GM23338 (cell line): ENCODE results near the gene OGN. TPM values are rescaled to one million over a fixed set of nuclear protein-coding genes. Genes with fewer than 3 reads are reported as not detected.

Source experiments
- ATAC-seq: fragments of 200-7000 bp; cut with Tn5 transposase; 3 replicates; pipeline ENCODE4 v1.9.1; 2020
- DNase-seq: peaks from one replicate; pipeline ENCODE4 v3.0.0-alpha.2; 2015; ENCODE audit warnings: low spot score
- H2AFZ ChIP-seq: fragments of 200-600 bp; sonication (generic); 2 replicates; pipeline ENCODE4 v1.8.0; 2016; ENCODE audit warnings: antibody characterized with exemption, mild to moderate bottlenecking, moderate library complexity
- H3F3A ChIP-seq: fragments of 200-600 bp; sonication (generic); replicated peaks from 2 replicates; pipeline ENCODE4 v1.8.0; 2017; ENCODE audit warnings: antibody characterized with exemption, mixed run types, low read depth
- H3K27ac ChIP-seq: fragments of 200-600 bp; sonication (generic); 2 replicates; pipeline ENCODE4 v1.6.1; 2016; ENCODE audit warnings: low read depth
- H3K27me3 ChIP-seq: fragments of 200-600 bp; sonication (generic); 2 replicates; pipeline ENCODE4 v1.8.0; 2016; ENCODE audit warnings: mild to moderate bottlenecking, mixed run types, moderate library complexity; ENCODE audit not compliant: insufficient read depth
- H3K36me3 ChIP-seq: fragments of 200-600 bp; sonication (generic); 2 replicates; pipeline ENCODE4 v1.8.0; 2016; ENCODE audit warnings: mild to moderate bottlenecking; ENCODE audit not compliant: insufficient read depth
- H3K4me1 ChIP-seq: fragments of 200-600 bp; sonication (generic); 2 replicates; pipeline ENCODE4 v1.8.0; 2016; ENCODE audit warnings: mild to moderate bottlenecking, moderate library complexity; ENCODE audit not compliant: insufficient read depth
- H3K4me2 ChIP-seq: fragments of 200-600 bp; sonication (generic); 2 replicates; pipeline ENCODE4 v1.7.1; 2017; ENCODE audit warnings: mixed run types
- H3K4me3 ChIP-seq: fragments of 200-600 bp; sonication (generic); 2 replicates; pipeline ENCODE4 v1.6.1; 2016; ENCODE audit warnings: mixed run types
- H3K79me2 ChIP-seq: fragments of 200-600 bp; sonication (generic); replicated peaks from 2 replicates; pipeline ENCODE4 v1.8.0; 2017; ENCODE audit warnings: mild to moderate bottlenecking; ENCODE audit not compliant: insufficient read depth
- H3K9me2 ChIP-seq: fragments of 200-600 bp; sonication (generic); 2 replicates; pipeline ENCODE4 v1.8.0; 2017; ENCODE audit not compliant: insufficient read depth
- H4K20me1 ChIP-seq: fragments of 200-600 bp; sonication (generic); replicated peaks from 2 replicates; pipeline ENCODE4 v1.8.0; 2017; ENCODE audit warnings: mild to moderate bottlenecking; ENCODE audit not compliant: insufficient read depth
- H3K27ac Mint-ChIP-seq: 2 replicates; pipeline ENCODE4 v1.8.0; 2020; ENCODE audit warnings: inconsistent platforms, mild to moderate bottlenecking, moderate library complexity, mixed read lengths
- H3K27me3 Mint-ChIP-seq: 3 replicates; pipeline ENCODE4 v1.8.0; 2022; ENCODE audit warnings: low read depth, mild to moderate bottlenecking, moderate library complexity, mixed read lengths, inconsistent platforms; ENCODE audit not compliant: insufficient read depth, poor library complexity
- H3K36me3 Mint-ChIP-seq: 3 replicates; pipeline ENCODE4 v1.8.0; 2021; ENCODE audit warnings: low read depth, mild to moderate bottlenecking, inconsistent platforms, moderate library complexity, mixed read lengths
- H3K4me1 Mint-ChIP-seq: 3 replicates; pipeline ENCODE4 v1.8.0; 2020; ENCODE audit warnings: mild to moderate bottlenecking, inconsistent platforms, mixed read lengths
- H3K4me3 Mint-ChIP-seq: 3 replicates; pipeline ENCODE4 v1.8.0; 2021; ENCODE audit warnings: moderate library complexity, mild to moderate bottlenecking, inconsistent platforms, mixed read lengths
- H3K9me3 Mint-ChIP-seq: 3 replicates; pipeline ENCODE4 v1.8.0; 2020; ENCODE audit warnings: moderate library complexity, mild to moderate bottlenecking, inconsistent platforms, mixed read lengths
- CREB1 ChIP-seq: fragments of 250-450 bp; sonication (Bioruptor Pico); IDR thresholded peaks from 2 replicates; pipeline ENCODE4 v1.5.0; 2020; ENCODE audit warnings: low read depth, mild to moderate bottlenecking, moderate library complexity
- ETS1 ChIP-seq: IDR thresholded peaks from 2 replicates; pipeline ENCODE4 v1.6.1; 2016; ENCODE audit warnings: antibody characterized with exemption
- EZH2phosphoT487 ChIP-seq: fragments of 200-600 bp; sonication (generic); IDR thresholded peaks from one replicate; pipeline ENCODE4 v1.8.1; 2018; ENCODE audit warnings: antibody characterized with exemption; ENCODE audit not compliant: unreplicated experiment
- JUNB ChIP-seq: IDR thresholded peaks from one replicate; pipeline ENCODE4 v1.6.1; 2016; ENCODE audit warnings: antibody characterized with exemption; ENCODE audit not compliant: unreplicated experiment
- POLR2AphosphoS5 ChIP-seq: IDR thresholded peaks from 2 replicates; pipeline ENCODE4 v1.6.1; 2016; ENCODE audit warnings: antibody characterized with exemption, low read depth
- polyA plus RNA-seq: library from polyadenylated mRNA; unstranded; fragments of >200 nt; fragmentation: Nextera tagmentation; extraction: Ambion mirVana; gene quantifications from 2 replicates; pipeline ENCODE4 v1.2.1, GENCODE V29; 2016
- total RNA-seq: library from RNA; depleted of rRNA; stranded (reverse); fragments of >200 nt; shearing (Covaris generic); gene quantifications from 2 replicates; pipeline ENCODE4 v1.2.3, GENCODE V29; 2014
- TF ChIP-seq, protein P1 (sequence below): fragments of 250-450 bp; sonication (Bioruptor Pico); IDR thresholded peaks from 2 replicates; pipeline ENCODE4 v1.5.0; 2020; ENCODE audit warnings: mild to moderate bottlenecking, moderate library complexity

OGN gene
- total and polyA plus RNA-seq, 2 experiments from 2014 or later: 2.5 TPM; not detected in 1

DNA sequence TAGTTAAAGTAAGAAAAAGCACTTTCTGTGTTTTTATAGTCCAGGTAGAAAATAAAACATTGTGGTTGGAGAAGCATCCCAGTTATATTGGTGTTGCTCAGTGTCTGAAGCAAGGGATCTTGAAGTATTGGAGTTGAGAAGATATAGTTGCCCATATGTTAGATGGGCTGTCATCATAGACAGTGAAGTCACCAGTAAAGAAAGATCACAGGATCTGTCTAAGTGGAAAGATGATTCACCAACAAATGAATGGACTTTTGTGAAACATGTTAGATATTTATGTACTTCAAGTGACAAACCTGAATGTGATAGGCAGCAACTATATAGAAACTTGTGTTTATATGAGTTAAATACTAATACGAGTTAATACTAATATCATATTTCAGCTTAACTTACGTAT lies 11.7 kb downstream of the OGN start (continued):
- TF ChIP-seq, protein P1, sequence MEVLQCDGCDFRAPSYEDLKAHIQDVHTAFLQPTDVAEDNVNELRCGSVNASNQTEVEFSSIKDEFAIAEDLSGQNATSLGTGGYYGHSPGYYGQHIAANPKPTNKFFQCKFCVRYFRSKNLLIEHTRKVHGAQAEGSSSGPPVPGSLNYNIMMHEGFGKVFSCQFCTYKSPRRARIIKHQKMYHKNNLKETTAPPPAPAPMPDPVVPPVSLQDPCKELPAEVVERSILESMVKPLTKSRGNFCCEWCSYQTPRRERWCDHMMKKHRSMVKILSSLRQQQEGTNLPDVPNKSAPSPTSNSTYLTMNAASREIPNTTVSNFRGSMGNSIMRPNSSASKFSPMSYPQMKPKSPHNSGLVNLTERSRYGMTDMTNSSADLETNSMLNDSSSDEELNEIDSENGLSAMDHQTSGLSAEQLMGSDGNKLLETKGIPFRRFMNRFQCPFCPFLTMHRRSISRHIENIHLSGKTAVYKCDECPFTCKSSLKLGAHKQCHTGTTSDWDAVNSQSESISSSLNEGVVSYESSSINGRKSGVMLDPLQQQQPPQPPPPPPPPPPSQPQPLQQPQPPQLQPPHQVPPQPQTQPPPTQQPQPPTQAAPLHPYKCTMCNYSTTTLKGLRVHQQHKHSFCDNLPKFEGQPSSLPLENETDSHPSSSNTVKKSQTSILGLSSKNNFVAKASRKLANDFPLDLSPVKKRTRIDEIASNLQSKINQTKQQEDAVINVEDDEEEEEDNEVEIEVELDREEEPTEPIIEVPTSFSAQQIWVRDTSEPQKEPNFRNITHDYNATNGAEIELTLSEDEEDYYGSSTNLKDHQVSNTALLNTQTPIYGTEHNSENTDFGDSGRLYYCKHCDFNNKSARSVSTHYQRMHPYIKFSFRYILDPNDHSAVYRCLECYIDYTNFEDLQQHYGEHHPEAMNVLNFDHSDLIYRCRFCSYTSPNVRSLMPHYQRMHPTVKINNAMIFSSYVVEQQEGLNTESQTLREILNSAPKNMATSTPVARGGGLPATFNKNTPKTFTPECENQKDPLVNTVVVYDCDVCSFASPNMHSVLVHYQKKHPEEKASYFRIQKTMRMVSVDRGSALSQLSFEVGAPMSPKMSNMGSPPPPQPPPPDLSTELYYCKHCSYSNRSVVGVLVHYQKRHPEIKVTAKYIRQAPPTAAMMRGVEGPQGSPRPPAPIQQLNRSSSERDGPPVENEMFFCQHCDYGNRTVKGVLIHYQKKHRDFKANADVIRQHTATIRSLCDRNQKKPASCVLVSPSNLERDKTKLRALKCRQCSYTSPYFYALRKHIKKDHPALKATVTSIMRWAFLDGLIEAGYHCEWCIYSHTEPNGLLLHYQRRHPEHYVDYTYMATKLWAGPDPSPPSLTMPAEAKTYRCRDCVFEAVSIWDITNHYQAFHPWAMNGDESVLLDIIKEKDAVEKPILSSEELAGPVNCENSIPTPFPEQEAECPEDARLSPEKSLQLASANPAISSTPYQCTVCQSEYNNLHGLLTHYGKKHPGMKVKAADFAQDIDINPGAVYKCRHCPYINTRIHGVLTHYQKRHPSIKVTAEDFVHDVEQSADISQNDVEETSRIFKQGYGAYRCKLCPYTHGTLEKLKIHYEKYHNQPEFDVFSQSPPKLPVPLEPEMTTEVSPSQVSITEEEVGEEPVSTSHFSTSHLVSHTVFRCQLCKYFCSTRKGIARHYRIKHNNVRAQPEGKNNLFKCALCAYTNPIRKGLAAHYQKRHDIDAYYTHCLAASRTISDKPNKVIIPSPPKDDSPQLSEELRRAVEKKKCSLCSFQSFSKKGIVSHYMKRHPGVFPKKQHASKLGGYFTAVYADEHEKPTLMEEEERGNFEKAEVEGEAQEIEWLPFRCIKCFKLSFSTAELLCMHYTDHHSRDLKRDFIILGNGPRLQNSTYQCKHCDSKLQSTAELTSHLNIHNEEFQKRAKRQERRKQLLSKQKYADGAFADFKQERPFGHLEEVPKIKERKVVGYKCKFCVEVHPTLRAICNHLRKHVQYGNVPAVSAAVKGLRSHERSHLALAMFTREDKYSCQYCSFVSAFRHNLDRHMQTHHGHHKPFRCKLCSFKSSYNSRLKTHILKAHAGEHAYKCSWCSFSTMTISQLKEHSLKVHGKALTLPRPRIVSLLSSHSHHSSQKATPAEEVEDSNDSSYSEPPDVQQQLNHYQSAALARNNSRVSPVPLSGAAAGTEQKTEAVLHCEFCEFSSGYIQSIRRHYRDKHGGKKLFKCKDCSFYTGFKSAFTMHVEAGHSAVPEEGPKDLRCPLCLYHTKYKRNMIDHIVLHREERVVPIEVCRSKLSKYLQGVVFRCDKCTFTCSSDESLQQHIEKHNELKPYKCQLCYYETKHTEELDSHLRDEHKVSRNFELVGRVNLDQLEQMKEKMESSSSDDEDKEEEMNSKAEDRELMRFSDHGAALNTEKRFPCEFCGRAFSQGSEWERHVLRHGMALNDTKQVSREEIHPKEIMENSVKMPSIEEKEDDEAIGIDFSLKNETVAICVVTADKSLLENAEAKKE (CRISPR knock-in tag): no peak

GRCh38 chr9:92385953-92386352 lies 18.4 kb downstream of the OGN start:
- Histone ChIP-seq H3K36me3 (no peaks in the 10 kb centered on the region), H3F3A (no peaks in the 10 kb centered on the region), H3K79me2 (no peaks in the 10 kb centered on the region), H3K4me3 (no peak overlapping the region), H3K27me3 (no peaks in the 10 kb centered on the region), H3K4me1 (no peaks in the 10 kb centered on the region), H3K4me2 (no peak overlapping the region), H2AFZ (no peak overlapping the region), H4K20me1 (no peaks in the 10 kb centered on the region), H3K9me2 (no peaks in the 10 kb centered on the region), H3K27ac (no peak overlapping the region)
- TF ChIP-seq ETS1: no peak
- no peaks in the 10 kb centered on the region for H3K27me3 Mint-ChIP-seq
- no peaks in the 10 kb centered on the region for H3K36me3 Mint-ChIP-seq
- H3K4me1 Mint-ChIP-seq: peaks cover 1% of the 10 kb centered on the region; the same call in 1 of the 3 replicates
- DNase-seq (no peak), ATAC-seq (no peak)
- H3K9me3 Mint-ChIP-seq: no peaks in the 10 kb centered on the region
- no peak overlapping the region for H3K4me3 Mint-ChIP-seq
- no peak overlapping the region for H3K27ac Mint-ChIP-seq

DNA sequence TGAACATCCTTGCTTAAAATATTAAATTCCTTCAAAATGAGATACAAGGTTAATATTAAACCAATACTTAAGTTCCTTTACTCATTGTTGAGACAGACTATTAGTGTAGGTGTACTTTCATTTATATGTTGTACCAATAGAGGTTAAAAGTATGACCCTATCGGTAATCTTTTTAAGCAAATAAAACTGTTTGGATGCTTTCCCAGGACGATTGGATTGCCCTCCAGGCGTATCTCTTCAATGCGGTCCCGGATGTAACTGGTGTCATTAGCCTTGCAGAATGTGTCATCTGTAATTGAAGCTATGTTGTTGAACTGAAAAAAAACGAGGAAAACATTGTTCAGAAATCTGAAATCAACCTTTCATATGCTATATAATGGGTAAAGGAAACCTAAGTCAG lies 18.9 kb downstream of the OGN start:
- Mint-ChIP-seq H3K36me3 (no peaks in the 10 kb centered on the region), H3K4me1 (peaks cover 6% of the 10 kb centered on the region; the same call in 2 of the 3 replicates), H3K27ac (no peak overlapping the region), H3K27me3 (no peaks in the 10 kb centered on the region), H3K9me3 (no peaks in the 10 kb centered on the region), H3K4me3 (no peak overlapping the region)
- H3K36me3 ChIP-seq: no peaks in the 10 kb centered on the region
- no peaks in the 10 kb centered on the region for H4K20me1 ChIP-seq
- H3F3A ChIP-seq: no peaks in the 10 kb centered on the region
- no peak for DNase-seq
- no peak overlapping the region for H2AFZ ChIP-seq
- no peaks in the 10 kb centered on the region for H3K9me2 ChIP-seq
- H3K4me3 ChIP-seq: no peak overlapping the region
- H3K79me2 ChIP-seq: no peaks in the 10 kb centered on the region
- H3K27ac ChIP-seq: no peak overlapping the region
- no peak overlapping the region for H3K4me2 ChIP-seq
- no peak for ATAC-seq
- H3K4me1 ChIP-seq: 0 out of 2 replicates have a peak, but pooled peaks cover 1% of the 10 kb centered on the region
- H3K27me3 ChIP-seq: no peaks in the 10 kb centered on the region
- TF ChIP-seq CREB1 (CRISPR knock-in tag) (no peak), JUNB (no peak), EZH2phosphoT487 (no peak), POLR2AphosphoS5 (no peak)
